ENCODE results near the gene HRAS. TPM values are rescaled to one million over a fixed set of nuclear protein-coding genes. Genes with fewer than 3 reads are reported as not detected.

HRAS gene
- total RNA-seq, 2 experiments from 2014 or later: 23.7 to 23.9 TPM

DNA sequence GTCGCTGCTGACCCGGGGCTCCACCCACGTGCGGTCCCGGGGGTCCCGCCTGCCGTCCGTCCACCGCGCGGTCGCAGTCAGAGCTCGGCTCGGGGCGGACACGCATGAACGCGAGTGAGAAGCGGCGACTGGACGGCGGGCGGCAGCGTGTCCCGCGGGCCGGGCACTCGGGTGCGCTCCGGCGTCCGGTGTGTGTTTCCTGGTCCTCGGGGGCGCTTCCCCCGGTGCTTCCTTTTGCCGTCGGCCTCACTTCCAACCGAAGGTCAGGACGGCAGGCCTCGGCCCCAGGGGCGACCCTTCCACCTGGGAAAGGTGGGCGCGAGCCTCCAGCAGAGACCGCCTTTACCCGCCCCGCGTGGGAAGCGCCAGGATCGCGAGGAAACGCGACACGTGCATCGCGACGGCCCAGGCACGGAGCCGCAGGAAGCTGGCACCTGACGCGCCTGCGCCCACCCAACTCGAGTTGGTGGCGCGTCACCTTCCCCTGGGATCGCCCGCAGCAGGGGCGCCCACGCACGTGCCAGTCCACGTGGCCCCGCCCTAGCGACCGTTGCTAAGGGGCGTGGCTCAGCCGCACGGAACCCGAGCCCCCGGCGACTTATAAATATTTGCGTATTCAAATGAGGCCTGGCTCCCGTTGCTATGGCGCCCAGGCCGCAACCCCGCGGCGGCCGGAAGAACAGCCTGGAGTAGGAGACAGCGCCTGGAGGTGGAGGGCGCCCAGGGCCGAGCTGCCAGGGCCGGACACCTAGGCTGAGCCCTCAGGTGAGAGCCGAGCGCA, 1.7 kb upstream of the HRAS start, which contains the start of gene LRRC56:
TSS of gene LRRC56 (plus strand) at position 687 of the 781 bp plus-strand sequence. CDS start 3,158 bp downstream, outside the sequence.
- TF ChIP-seq, protein P1, sequence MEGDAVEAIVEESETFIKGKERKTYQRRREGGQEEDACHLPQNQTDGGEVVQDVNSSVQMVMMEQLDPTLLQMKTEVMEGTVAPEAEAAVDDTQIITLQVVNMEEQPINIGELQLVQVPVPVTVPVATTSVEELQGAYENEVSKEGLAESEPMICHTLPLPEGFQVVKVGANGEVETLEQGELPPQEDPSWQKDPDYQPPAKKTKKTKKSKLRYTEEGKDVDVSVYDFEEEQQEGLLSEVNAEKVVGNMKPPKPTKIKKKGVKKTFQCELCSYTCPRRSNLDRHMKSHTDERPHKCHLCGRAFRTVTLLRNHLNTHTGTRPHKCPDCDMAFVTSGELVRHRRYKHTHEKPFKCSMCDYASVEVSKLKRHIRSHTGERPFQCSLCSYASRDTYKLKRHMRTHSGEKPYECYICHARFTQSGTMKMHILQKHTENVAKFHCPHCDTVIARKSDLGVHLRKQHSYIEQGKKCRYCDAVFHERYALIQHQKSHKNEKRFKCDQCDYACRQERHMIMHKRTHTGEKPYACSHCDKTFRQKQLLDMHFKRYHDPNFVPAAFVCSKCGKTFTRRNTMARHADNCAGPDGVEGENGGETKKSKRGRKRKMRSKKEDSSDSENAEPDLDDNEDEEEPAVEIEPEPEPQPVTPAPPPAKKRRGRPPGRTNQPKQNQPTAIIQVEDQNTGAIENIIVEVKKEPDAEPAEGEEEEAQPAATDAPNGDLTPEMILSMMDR (IDR thresholded peaks at IDR 0.05): no peak
- intact Hi-C loops (cut with DNase I, micrococcal nuclease): loop anchor here (2.0 to 5.0 kb wide), 3 partner anchors 18 to 260 kb away; partner anchors contain the start of gene SLC25A22 (in 1 of the 2)
- no peaks in the 10 kb centered on the region for H3K9me3 ChIP-seq (ENCODE audit: control insufficient read depth in 1 of 2, insufficient read depth in 1 of 2, low read length in 2 of 2)
- H3K27me3 ChIP-seq (ENCODE audit: control insufficient read depth in 1 of 2, insufficient read depth in 2 of 2, low read length in 2 of 2): no peaks in the 10 kb centered on the region
- H3K4me3 ChIP-seq (ENCODE audit: low read length): peak within 1 kb of the TSS; percentile 59
- POLR2A ChIA-PET: interaction anchor here (0.7 to 3.3 kb wide), 6 partner anchors 10 to 330 kb away, joined by 3 to 24 read pairs (median 16); partner anchors contain the start of genes BET1L, PHRF1, RIC8A and RNH1
- Mint-ChIP-seq H3K4me1 (ENCODE audit: low read depth) (peaks cover 16% of the 10 kb centered on the region), H3K9me3 (no peaks in the 10 kb centered on the region), H3K27ac (peak within 1 kb of the TSS; percentile 93), H3K27me3 (no peaks in the 10 kb centered on the region), H3K36me3 (ENCODE audit: low read depth) (peaks cover 9% of the 10 kb centered on the region), H3K4me3 (peak within 1 kb of the TSS; percentile 98)
- H3K4me1 ChIP-seq (ENCODE audit: insufficient read depth, low read length): peaks cover 44% of the 10 kb centered on the region
- CTCF ChIA-PET: interaction anchor here (1.1 kb wide), 1 partner anchor 18 kb away, joined by 3 read pairs; no protein-coding TSS in a partner anchor
- H3K27ac ChIP-seq (ENCODE audit: low read depth in 1 of 2, low read length in 2 of 2): peak within 1 kb of the TSS; percentile 73 to 79
- peak; percentile 70 to 96 (median 86) for DNase-seq
- ATAC-seq (ENCODE audit: poor library complexity): peak; percentile 19
- peaks cover 17% of the 10 kb centered on the region for H3K36me3 ChIP-seq (ENCODE audit: insufficient read depth, low read length)

DNA sequence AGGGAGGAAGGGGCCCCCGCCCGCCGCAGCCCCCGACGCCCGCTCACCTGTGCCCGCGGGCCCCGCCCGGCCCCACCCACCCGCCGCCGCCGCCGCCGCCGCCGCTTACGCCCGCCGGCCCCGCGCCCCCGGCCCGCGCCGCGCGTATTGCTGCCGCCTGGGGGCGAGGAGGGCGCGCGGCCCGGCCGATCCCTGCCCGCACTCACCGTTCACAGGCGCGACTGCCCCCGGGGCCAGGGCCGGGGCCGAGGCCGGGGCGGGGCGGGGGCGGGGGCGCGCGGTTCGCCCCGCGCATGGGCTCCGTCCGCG, 212 bp downstream of the HRAS start:
- Histone ChIP-seq H3K4me1 (ENCODE audit: insufficient read depth, low read length) (peaks cover 44% of the 10 kb centered on the region), H3K4me3 (ENCODE audit: low read length) (no peak overlapping the region), H3K36me3 (ENCODE audit: insufficient read depth, low read length) (peaks cover 26% of the 10 kb centered on the region), H3K27me3 (ENCODE audit: control insufficient read depth in 1 of 2, insufficient read depth in 2 of 2, low read length in 2 of 2) (no peaks in the 10 kb centered on the region), H3K9me3 (ENCODE audit: control insufficient read depth in 1 of 2, insufficient read depth in 1 of 2, low read length in 2 of 2) (no peaks in the 10 kb centered on the region), H3K27ac (ENCODE audit: low read depth in 1 of 2, low read length in 2 of 2) (no peak overlapping the region)
- Mint-ChIP-seq H3K36me3 (ENCODE audit: low read depth) (peaks cover 13% of the 10 kb centered on the region), H3K27me3 (no peaks in the 10 kb centered on the region), H3K4me3 (no peak overlapping the region), H3K9me3 (no peaks in the 10 kb centered on the region), H3K27ac (no peak overlapping the region), H3K4me1 (ENCODE audit: low read depth) (peaks cover 16% of the 10 kb centered on the region)
- ATAC-seq (ENCODE audit: poor library complexity) (peak; percentile 20), DNase-seq (no peak)
- ChIA-PET CTCF (interaction anchor here (1.2 kb wide), 1 partner anchor 20 kb away, joined by 3 read pairs; no protein-coding TSS in a partner anchor), POLR2A (interaction anchor here (0.9 to 3.3 kb wide), 5 partner anchors 20 to 267 kb away, joined by 3 to 24 read pairs (median 18); partner anchors contain the start of genes PHRF1 and RNH1)
- intact Hi-C loops (cut with DNase I, micrococcal nuclease): loop anchor here in 1 of 2 experiments (1.0 to 5.0 kb wide), 3 partner anchors 28 to 262 kb away; partner anchors contain the start of genes DEAF1, RNH1, SLC25A22 and TMEM80
- TF ChIP-seq, protein P1 (IDR thresholded peaks at IDR 0.05): no peak

DNA sequence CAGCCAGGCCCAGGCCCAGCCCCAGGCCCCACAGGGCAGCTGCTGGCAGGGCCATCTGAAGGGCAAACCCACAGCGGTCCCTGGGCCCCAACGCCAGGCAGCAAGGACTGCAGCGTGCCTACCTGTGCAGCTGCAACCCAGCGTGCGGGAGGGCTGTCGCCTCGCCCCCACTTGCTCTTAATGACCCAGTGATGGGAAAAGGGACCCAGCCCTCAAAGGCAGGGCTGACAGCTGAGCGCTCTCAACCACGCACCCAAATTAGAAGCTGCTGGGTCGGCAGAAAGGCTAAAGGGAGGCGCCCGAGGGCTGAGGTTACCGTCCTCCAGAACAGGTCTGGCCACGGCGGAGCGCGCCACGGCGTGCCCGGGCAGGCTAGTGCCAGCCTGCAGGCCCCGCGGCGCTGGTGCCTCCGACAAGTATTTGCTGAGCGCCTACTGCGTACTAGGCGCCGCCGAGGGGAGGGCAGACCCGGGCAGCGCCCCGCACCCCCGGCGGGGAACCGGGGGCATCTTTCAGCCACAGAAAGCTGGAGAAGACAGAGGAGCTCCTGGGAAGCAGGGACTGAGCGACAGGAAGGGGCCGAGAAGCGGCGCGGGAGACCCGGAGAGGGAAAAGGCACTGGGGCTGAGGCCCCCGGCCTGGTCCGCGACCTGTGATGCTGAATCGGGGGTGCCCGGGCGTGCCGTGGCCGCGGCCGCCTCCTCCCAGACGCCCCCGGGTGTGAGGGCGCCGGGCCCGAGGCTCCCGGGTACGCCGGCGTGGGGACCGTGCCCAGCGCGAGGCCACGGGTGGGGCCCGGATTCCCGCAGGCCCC, 773 bp downstream of the HRAS start:
- Mint-ChIP-seq H3K27ac (peak overlapping the region; percentile 65), H3K36me3 (ENCODE audit: low read depth) (peaks cover 13% of the 10 kb centered on the region), H3K4me1 (ENCODE audit: low read depth) (peaks cover 16% of the 10 kb centered on the region), H3K27me3 (no peaks in the 10 kb centered on the region), H3K4me3 (peak overlapping the region; percentile 85), H3K9me3 (no peaks in the 10 kb centered on the region)
- TF ChIP-seq, protein P1 (IDR thresholded peaks at IDR 0.05): no peak
- H3K27me3 ChIP-seq (ENCODE audit: control insufficient read depth in 1 of 2, insufficient read depth in 2 of 2, low read length in 2 of 2): no peaks in the 10 kb centered on the region
- H3K27ac ChIP-seq (ENCODE audit: low read depth in 1 of 2, low read length in 2 of 2): peak overlapping the region in 1 of 2 donors; percentile 29
- ATAC-seq (ENCODE audit: poor library complexity): no peak
- CTCF ChIA-PET: no interaction called here
- peaks cover 44% of the 10 kb centered on the region for H3K4me1 ChIP-seq (ENCODE audit: insufficient read depth, low read length)
- peak overlapping the region; percentile 71 for H3K4me3 ChIP-seq (ENCODE audit: low read length)
- no peaks in the 10 kb centered on the region for H3K9me3 ChIP-seq (ENCODE audit: control insufficient read depth in 1 of 2, insufficient read depth in 1 of 2, low read length in 2 of 2)
- intact Hi-C loops (cut with DNase I, micrococcal nuclease): loop anchor here in 1 of 2 experiments (1.0 to 5.0 kb wide), 3 partner anchors 27 to 263 kb away; partner anchors contain the start of genes DEAF1, RNH1, SLC25A22 and TMEM80
- peaks cover 26% of the 10 kb centered on the region for H3K36me3 ChIP-seq (ENCODE audit: insufficient read depth, low read length)
- POLR2A ChIA-PET: interaction anchor here (0.9 to 3.3 kb wide), 3 partner anchors 16 to 27 kb away, joined by 3 to 18 read pairs (median 3); no protein-coding TSS in a partner anchor
- DNase-seq: peak in 6 of 14 experiments; percentile 16 to 67 (median 40)

Data from CD4-positive, alpha-beta T cell (primary cell).